GM18867 (cell line): ENCODE results near the gene PACSIN2.
"Not testable (repeated sequence)": the region's sequence is repeated elsewhere in the genome, so short reads cannot be mapped to it uniquely, and the experiment has no call there.

Source experiments
- ATAC-seq: cut with Tn5 transposase; IDR thresholded peaks from one replicate; pipeline ENCODE4 v1.9.1; 2021; ENCODE audit warnings: mild to moderate bottlenecking, moderate library complexity; ENCODE audit not compliant: unreplicated experiment

Gene PACSIN2

GRCh38 chr22:42931421-42932196 lies 83.3 kb downstream of the PACSIN2 start:
- peak; percentile 44 for ATAC-seq

DNA sequence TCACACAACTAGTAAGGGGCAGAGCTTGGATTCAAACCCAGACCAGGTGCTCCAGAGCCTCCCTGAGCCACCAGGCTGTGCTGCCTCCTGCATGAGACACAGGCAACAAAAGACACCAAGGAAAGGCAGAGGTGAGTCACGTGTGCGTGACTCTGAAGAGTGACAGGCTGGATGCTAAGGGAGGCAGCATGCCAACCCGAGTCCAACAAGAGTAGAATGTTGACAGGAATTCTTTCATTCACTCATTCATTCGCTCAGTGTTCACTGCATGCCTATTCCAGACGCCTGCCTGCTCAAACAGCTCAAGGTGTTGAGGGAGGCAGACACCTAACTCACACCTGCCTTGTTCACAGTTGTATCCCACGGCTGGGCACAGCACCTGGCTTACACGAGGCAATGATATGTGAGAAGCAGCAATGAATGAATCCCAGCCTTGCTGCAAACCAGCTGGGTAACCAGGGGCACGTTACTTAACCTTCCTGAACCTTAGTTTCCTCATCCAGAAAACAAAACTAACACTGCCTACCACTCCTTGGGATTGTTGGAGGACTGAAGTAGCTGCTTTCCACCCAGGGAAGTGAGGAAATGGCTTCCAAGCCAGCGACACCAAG lies 84.0 kb downstream of the PACSIN2 start:
- peak; percentile 3 for ATAC-seq

- ATAC-seq = no peak
Measured at GRCh38 chr22:42929838-42930155, 85.2 kb downstream of the PACSIN2 start.

DNA sequence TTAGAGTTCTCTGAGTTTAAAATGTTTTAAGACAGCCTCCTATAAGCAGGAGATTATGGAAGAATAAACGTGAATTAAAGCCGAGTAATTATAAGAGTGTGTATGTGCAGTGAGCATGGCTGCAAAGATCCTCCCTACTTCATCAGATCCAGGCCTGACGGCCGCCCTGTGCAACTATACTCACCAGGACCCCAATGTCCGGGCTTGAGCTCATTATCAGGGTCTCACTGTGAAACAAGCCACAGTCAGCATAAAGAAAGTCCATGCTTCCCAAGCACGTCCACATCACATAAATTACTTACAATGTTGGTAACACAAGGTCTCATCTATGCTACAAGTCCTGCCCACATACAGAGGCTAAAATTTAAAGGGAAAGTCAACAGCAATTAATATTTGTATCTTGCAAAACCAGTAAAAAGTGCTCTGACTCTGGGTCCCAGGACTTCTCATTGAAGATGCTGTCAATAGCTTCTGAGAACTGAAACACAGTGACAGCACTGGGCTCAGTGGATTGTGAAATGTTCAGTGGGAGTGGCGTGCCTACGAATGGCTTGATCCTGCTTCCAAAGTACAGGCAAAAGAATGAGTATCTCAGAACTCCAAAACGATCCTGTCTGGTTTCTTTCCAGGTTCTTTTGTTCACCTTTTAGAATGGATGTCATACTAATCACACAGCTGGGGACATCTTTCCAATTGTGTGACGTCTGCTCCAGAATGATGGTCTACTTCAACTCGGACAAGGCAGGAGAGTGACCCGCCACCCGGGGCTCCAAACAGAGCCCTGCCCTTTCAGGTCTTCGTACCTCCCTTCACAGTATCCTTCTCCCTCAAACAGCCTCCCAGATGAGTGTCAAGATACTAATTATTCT lies 85.7 kb downstream of the PACSIN2 start:
- no peak for ATAC-seq

GRCh38 chr22:42927966-42928365 lies 87.0 kb downstream of the PACSIN2 start:
- no peak for ATAC-seq

- ATAC-seq = no peak
Measured at GRCh38 chr22:42926768-42927167, 88.2 kb downstream of the PACSIN2 start.

DNA sequence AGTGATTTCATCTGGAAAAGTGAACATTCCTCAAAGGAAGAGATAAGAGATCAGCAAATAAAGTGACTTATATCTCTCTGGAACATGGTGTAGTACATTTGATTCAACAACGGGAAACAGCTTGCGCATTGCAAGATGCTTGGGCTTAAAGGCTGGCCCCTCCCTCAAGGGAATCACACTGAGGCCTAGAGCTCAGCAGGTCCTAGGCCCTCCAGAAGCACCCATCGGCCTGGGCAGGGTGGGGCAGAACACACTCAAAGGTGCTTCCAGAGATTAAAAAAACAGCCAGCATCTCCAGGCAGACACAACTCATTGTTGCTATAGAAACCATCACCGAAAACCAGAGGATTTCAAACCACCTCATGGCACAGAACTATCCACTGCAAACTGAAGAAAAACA lies 88.8 kb downstream of the PACSIN2 start:
- ATAC-seq = no peak

DNA sequence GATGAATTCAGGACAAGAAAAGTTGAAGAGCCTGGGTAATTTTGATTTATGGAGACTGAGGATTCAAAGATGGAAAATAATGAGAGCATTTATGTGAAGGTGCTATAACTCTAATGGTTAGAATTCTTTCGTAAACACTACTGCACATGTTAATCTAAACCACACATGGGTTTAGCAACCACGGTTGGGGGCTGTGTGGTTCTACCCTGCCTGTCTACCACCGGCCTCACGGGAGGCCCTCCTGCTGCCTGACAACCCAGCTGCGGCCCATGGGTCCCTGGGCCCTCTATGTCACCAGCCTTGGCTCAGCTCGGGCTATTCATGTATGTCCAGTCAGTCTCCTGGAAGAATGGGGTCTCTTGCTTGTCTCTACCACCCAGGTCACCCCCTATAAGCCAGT lies 89.4 kb downstream of the PACSIN2 start:
- no peak for ATAC-seq

- ATAC-seq = not testable (repeated sequence)
Measured at GRCh38 chr22:42925031-42925430, 89.9 kb downstream of the PACSIN2 start.

DNA sequence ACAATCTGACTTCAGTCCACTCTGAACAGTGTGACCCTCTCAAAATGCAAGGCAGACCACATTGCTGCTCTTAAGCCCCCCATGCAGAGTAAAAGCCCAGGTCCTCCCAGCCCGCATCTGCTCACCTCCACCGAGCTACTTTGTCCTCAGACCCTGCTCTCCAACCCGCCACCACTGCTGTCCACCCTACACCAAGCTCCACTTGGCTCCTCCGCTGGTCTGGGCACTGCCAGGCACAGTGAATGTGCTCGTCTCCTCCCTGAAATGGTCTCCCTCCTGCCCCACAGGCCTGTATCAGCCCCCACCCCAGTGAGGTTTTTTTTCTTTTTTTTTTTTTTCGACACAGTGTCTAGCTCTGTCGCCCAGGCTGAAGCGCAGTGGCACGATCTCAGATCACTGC lies 90.5 kb downstream of the PACSIN2 start:
- no peak for ATAC-seq

- no peak for ATAC-seq
Measured at GRCh38 chr22:42922374-42923191, 92.4 kb downstream of the PACSIN2 start.

DNA sequence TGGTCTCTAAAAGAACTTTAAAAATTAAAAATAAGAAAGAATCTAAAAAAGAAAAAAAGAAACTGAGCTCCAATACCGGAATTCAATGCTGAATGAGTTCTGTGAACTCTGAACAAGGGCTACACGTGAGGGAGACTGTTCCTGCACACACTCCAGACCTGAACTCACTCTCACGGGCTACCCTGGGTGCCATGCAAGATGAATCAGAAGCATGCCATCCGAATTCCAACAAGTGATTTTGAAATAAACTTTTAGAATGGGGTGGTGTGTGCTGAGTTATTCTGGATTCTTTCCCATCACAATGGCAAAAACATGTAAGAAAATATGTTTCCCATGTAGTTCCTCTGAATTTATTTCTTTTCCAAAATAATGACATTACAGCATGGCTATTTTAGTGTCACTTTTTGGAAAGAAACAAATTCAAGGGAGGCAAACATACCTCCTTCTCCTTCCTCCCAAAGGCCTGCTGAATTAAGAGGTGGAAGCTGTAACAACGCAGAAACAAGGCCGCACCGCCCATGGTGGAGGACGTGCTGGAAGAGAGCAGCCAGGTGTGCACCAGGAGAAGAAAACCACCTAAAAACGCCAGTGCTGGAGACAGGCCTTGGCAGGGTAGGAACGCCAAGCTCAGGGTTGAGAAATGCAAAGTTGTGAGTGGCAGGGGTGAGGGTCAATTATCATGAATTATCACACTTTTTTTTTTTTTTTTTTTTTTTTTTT lies 94.7 kb downstream of the PACSIN2 start:
- ATAC-seq = no peak

- ATAC-seq = no peak
Measured at GRCh38 chr22:42919199-42919598, 95.8 kb downstream of the PACSIN2 start.

DNA sequence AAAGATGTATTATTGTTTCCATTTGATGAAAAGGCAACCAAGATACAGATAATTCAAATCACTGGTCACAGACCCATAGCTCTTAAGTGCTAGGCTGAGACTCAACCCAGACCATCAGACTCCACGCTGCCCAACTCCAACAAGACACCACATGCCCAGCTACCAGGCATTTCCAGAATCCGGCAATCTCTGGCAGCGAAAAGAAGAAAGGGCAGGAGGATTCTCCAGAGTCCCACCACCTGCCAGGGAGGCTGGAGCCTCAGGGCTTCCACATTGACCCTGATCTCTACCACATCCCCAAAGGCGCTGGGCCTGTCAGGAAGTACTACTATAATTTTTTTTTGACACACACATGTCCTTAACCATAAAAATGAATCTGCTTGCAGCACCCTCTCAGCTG lies 96.4 kb downstream of the PACSIN2 start:
- no peak for ATAC-seq

DNA sequence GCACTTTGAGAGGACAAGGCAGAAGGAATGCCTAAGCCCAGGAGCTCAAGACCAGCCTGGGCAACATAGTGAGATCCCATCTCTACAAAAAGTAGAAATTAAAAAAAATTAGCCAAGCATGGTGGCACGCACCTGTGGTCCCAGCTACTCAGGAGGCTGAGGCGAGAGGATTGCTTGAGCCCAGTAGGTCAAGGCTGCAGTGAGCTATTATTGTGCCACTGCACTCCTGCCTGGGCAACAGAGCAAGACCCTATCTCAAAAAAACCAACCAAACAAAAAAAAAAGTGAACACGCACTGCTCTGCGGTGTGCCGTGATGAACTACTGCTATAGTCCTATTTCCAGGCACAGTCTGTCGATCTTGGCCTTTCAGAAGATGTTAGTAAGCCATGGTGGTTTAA lies 97.6 kb downstream of the PACSIN2 start:
- ATAC-seq = not testable (repeated sequence)

- no peak for ATAC-seq
Measured at GRCh38 chr22:42915980-42916765, 98.8 kb downstream of the PACSIN2 start.

- no peak for ATAC-seq
Measured at GRCh38 chr22:42914511-42915076, 100.4 kb downstream of the PACSIN2 start.

DNA sequence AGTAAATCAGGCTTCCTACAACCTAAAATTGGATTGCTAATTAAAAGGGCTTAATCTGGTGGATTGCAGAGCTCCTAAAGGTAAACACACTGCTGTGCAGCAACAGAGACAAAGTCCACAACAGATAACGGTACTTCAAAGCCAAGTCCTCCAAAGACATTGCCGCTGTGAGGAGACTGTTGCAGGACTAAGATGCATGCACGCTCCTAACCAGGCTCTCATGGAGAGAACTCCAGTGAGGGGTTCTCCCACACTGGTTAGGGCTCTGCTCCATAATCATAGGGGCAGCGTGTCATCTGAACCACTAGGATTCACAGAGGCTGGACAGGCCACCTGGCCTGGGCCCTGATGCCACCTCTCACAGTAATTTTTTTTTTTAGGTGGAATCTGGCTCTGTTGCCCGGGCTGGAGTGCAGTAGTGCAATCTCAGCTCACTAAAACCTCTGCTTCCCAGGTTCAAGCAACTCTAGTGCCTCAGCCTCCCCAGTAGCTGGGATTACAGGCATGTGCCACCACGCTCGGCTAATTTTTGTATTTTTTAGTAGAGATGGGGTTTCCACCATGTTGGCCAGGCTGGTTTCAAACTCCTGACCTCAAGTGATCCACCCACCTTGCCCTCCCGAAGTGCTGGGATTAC lies 101.0 kb downstream of the PACSIN2 start:
- ATAC-seq = no peak

DNA sequence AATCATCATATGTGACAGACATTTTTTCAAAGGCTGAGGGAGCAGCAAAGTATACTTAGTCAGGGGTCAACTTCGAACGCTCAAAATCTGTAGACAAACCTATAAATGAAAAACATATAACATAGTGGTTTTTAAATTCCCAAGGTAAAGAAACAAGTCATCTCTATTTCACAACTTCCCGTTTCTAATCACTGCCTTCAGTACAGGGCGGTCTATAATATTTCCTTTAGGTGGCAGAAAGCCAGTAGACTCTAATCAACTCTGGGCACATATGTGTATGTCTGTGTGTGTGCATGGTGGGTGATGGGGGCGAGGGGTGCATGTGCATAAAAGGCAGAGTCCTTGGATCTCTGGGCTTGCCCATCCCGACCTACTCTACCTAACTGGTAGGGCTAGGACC lies 102.9 kb downstream of the PACSIN2 start:
- no peak for ATAC-seq
